T47D (cell line): ENCODE measurements around the gene PRRC2A.

Source experiments
- DNase-seq, 2 experiments: peaks; one replicate each; pipeline versions ENCODE4 v3.0.0 to v3.0.0-alpha.2; 2011 to 2012; ENCODE audit warnings: low read depth in 1 of 2, low spot score in 1 of 2
- JUND ChIP-seq: IDR thresholded peaks from 2 replicates; pipeline ENCODE4 v1.6.1; 2012; ENCODE audit warnings: low read depth
- in situ Hi-C: cut with HindIII; loops from 2 replicates; pipeline ENCODE4 v1.10.0; 2016; ENCODE audit warnings: low sequenced_read_pairs, low pct_unique_long_range_greater_than_20kb

Gene PRRC2A

GRCh38 chr6:31652925-31653724 lies 32.6 kb downstream of the PRRC2A start:
- in situ Hi-C loops: no loop called here
- no peak for TF ChIP-seq JUND
- DNase-seq: peak in 1 of 2 experiments; percentile 92

- no peak for TF ChIP-seq JUND
- in situ Hi-C loops: no loop called here
- DNase-seq: no peak
Observed at GRCh38 chr6:31654574-31655348, 34.2 kb downstream of the PRRC2A start.

- TF ChIP-seq JUND: no peak
- DNase-seq: no peak
- in situ Hi-C loops: no loop called here
Observed at GRCh38 chr6:31655349-31656237, 35.1 kb downstream of the PRRC2A start, which contains the start of gene APOM. Gene APOM (plus strand): TSS chr6:31655894. CDS start chr6:31655967, 73 bp downstream.

- no peak for DNase-seq
- in situ Hi-C loops: no loop called here
- no peak for TF ChIP-seq JUND
Observed at GRCh38 chr6:31657406-31658157, 37.1 kb downstream of the PRRC2A start.

- in situ Hi-C loops: no loop called here
- TF ChIP-seq JUND: no peak
- no peak for DNase-seq
Observed at GRCh38 chr6:31658158-31658688, 37.7 kb downstream of the PRRC2A start.

- no peak for TF ChIP-seq JUND
- in situ Hi-C loops: no loop called here
- no peak for DNase-seq
Observed at GRCh38 chr6:31658983-31659648, 38.6 kb downstream of the PRRC2A start.

GRCh38 chr6:31659649-31660380 lies 39.3 kb downstream of the PRRC2A start:
- peak in 1 of 2 experiments; percentile 45 for DNase-seq
- TF ChIP-seq JUND: no peak
- in situ Hi-C loops: no loop called here

- DNase-seq: peak; percentile 83 to 84
- in situ Hi-C loops: no loop called here
- no peak; the same call in 1 of the 2 replicates for TF ChIP-seq JUND
Observed at GRCh38 chr6:31660381-31661261, 40.1 kb downstream of the PRRC2A start, which contains the start of gene C6orf47. Gene C6orf47 (minus strand): TSS chr6:31660778. CDS start chr6:31659947, 831 bp downstream.

- no peak for DNase-seq
- in situ Hi-C loops: no loop called here
- no peak for TF ChIP-seq JUND
Observed at GRCh38 chr6:31661262-31662123, 41.0 kb downstream of the PRRC2A start.
